GM19395 (cell line): Measurements from ENCODE around the gene GALNT2.

Source experiments
- ATAC-seq: cut with Tn5 transposase; IDR thresholded peaks from one replicate; pipeline ENCODE4 v1.9.1; 2021; ENCODE audit warnings: mild to moderate bottlenecking, moderate library complexity; ENCODE audit not compliant: unreplicated experiment

The GALNT2 gene

GRCh38 chr1:230286166-230286889, 219.3 kb downstream of the GALNT2 start:
- ATAC-seq = no peak

GRCh38 chr1:230286890-230287269, 219.8 kb downstream of the GALNT2 start:
- ATAC-seq = no peak

- ATAC-seq = no peak
Measured at GRCh38 chr1:230287674-230288315, 220.8 kb downstream of the GALNT2 start.

- ATAC-seq = no peak
Measured at GRCh38 chr1:230288641-230289349, 221.8 kb downstream of the GALNT2 start.

- ATAC-seq = no peak
Measured at GRCh38 chr1:230289350-230289644, 222.3 kb downstream of the GALNT2 start.

- ATAC-seq = no peak
Measured at GRCh38 chr1:230291731-230292620, 224.9 kb downstream of the GALNT2 start.

GRCh38 chr1:230292689-230293389, 225.8 kb downstream of the GALNT2 start:
- no peak for ATAC-seq

GRCh38 chr1:230293390-230293700, 226.3 kb downstream of the GALNT2 start:
- no peak for ATAC-seq

GRCh38 chr1:230295367-230295766, 228.3 kb downstream of the GALNT2 start:
- no peak for ATAC-seq

GRCh38 chr1:230299191-230300006, 232.4 kb downstream of the GALNT2 start:
- ATAC-seq = no peak

- no peak for ATAC-seq
Measured at GRCh38 chr1:230300322-230301301, 233.6 kb downstream of the GALNT2 start.

GRCh38 chr1:230301322-230301721, 234.3 kb downstream of the GALNT2 start:
- ATAC-seq = no peak

GRCh38 chr1:230301822-230302221, 234.8 kb downstream of the GALNT2 start:
- ATAC-seq = no peak

- ATAC-seq = no peak
Measured at GRCh38 chr1:230303069-230303468, 236.0 kb downstream of the GALNT2 start.

- ATAC-seq = no peak
Measured at GRCh38 chr1:230303822-230304221, 236.8 kb downstream of the GALNT2 start.

GRCh38 chr1:230306169-230306568, 239.1 kb downstream of the GALNT2 start:
- no peak for ATAC-seq

GRCh38 chr1:230307213-230307612, 240.2 kb downstream of the GALNT2 start:
- ATAC-seq = no peak

- no peak for ATAC-seq
Measured at GRCh38 chr1:230308039-230308438, 241.0 kb downstream of the GALNT2 start.

GRCh38 chr1:230308821-230309220, 241.8 kb downstream of the GALNT2 start:
- ATAC-seq = no peak
